Measurements from ENCODE around the gene TMEM271. TPM values are rescaled to one million over a fixed set of nuclear protein-coding genes. Genes with fewer than 3 reads are reported as not detected.

The TMEM271 gene
- polyA plus RNA-seq, 3 donors: 0.04 to 0.06 TPM; not detected in 1

- no peak for DNase-seq (ENCODE audit: extremely low read depth in 1 of 11, low read depth in 9 of 11, low spot score in 4 of 11)
Measured at GRCh38 chr4:587671-588350, 11.7 kb upstream of the TMEM271 start.

- no peak for DNase-seq (ENCODE audit: extremely low read depth in 1 of 11, low read depth in 9 of 11, low spot score in 4 of 11)
Measured at GRCh38 chr4:583820-584219, 7.7 kb upstream of the TMEM271 start.

GRCh38 chr4:581753-582361 lies 5.8 kb upstream of the TMEM271 start:
- no peak for DNase-seq (ENCODE audit: extremely low read depth in 1 of 11, low read depth in 9 of 11, low spot score in 4 of 11)

- no peak for DNase-seq (ENCODE audit: extremely low read depth in 1 of 11, low read depth in 9 of 11, low spot score in 4 of 11)
Measured at GRCh38 chr4:581181-581580, 5.1 kb upstream of the TMEM271 start.

- no peak for DNase-seq (ENCODE audit: extremely low read depth in 1 of 11, low read depth in 9 of 11, low spot score in 4 of 11)
Measured at GRCh38 chr4:579543-580175, 3.6 kb upstream of the TMEM271 start.

- no peak for DNase-seq (ENCODE audit: extremely low read depth in 1 of 11, low read depth in 9 of 11, low spot score in 4 of 11)
Measured at GRCh38 chr4:578451-579443, 2.7 kb upstream of the TMEM271 start.

GRCh38 chr4:577499-578450 lies 1.7 kb upstream of the TMEM271 start:
- peak in 1 of 11 donors; percentile 6 for DNase-seq (ENCODE audit: extremely low read depth in 1 of 11, low read depth in 9 of 11, low spot score in 4 of 11)

GRCh38 chr4:576991-577498 lies 950 bp upstream of the TMEM271 start:
- no peak for DNase-seq (ENCODE audit: extremely low read depth in 1 of 11, low read depth in 9 of 11, low spot score in 4 of 11)

- peak; percentile 19 to 75 (median 67) for DNase-seq (ENCODE audit: extremely low read depth in 1 of 11, low read depth in 9 of 11, low spot score in 4 of 11)
Measured at GRCh38 chr4:575281-576141, 584 bp downstream of the TMEM271 start.

- DNase-seq (ENCODE audit: extremely low read depth in 1 of 11, low read depth in 9 of 11, low spot score in 4 of 11): no peak
Measured at GRCh38 chr4:574346-575161, 1.5 kb downstream of the TMEM271 start.

- DNase-seq (ENCODE audit: extremely low read depth in 1 of 11, low read depth in 9 of 11, low spot score in 4 of 11): no peak
Measured at GRCh38 chr4:573122-573892, 2.8 kb downstream of the TMEM271 start.

- no peak for DNase-seq (ENCODE audit: extremely low read depth in 1 of 11, low read depth in 9 of 11, low spot score in 4 of 11)
Measured at GRCh38 chr4:572594-572993, 3.5 kb downstream of the TMEM271 start.

- no peak for DNase-seq (ENCODE audit: extremely low read depth in 1 of 11, low read depth in 9 of 11, low spot score in 4 of 11)
Measured at GRCh38 chr4:571838-572572, 4.1 kb downstream of the TMEM271 start.

GRCh38 chr4:570754-571153 lies 5.3 kb downstream of the TMEM271 start:
- DNase-seq (ENCODE audit: extremely low read depth in 1 of 11, low read depth in 9 of 11, low spot score in 4 of 11): no peak
